ENCODE measurements around the gene NUMB. TPM values are rescaled to one million over a fixed set of nuclear protein-coding genes. Genes with fewer than 3 reads are reported as not detected.

NUMB gene
- total RNA-seq, 4 donors from 2014 or later: 42.4 to 63.5 (median 51.0) TPM

- ATAC-seq: no peak
- peaks cover 0 to 17% of the 10 kb centered on the region in 2 donors for H3K36me3 ChIP-seq
- 90 to 96% methylated on average over 3 to 4 of the region's 4 CpGs for WGBS, 2 donors (ENCODE audit: low coverage in 1 of 2)
- TF ChIP-seq, protein P1, sequence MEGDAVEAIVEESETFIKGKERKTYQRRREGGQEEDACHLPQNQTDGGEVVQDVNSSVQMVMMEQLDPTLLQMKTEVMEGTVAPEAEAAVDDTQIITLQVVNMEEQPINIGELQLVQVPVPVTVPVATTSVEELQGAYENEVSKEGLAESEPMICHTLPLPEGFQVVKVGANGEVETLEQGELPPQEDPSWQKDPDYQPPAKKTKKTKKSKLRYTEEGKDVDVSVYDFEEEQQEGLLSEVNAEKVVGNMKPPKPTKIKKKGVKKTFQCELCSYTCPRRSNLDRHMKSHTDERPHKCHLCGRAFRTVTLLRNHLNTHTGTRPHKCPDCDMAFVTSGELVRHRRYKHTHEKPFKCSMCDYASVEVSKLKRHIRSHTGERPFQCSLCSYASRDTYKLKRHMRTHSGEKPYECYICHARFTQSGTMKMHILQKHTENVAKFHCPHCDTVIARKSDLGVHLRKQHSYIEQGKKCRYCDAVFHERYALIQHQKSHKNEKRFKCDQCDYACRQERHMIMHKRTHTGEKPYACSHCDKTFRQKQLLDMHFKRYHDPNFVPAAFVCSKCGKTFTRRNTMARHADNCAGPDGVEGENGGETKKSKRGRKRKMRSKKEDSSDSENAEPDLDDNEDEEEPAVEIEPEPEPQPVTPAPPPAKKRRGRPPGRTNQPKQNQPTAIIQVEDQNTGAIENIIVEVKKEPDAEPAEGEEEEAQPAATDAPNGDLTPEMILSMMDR (IDR thresholded peaks at IDR 0.05): no peak
- TF ChIP-seq EP300 (IDR thresholded peaks at IDR 0.05) (no peak), POLR2A (IDR thresholded peaks at IDR 0.05) (no peak), POLR2AphosphoS5 (IDR thresholded peaks at IDR 0.05) (no peak)
- H3K9me3 ChIP-seq: no peaks in the 10 kb centered on the region
- no peak overlapping the region for H3K27ac ChIP-seq
- H3K27me3 ChIP-seq: no peaks in the 10 kb centered on the region
- H3K4me3 ChIP-seq: no peak overlapping the region
- peaks cover 0 to 12% (median 4%) of the 10 kb centered on the region in 3 donors for H3K4me1 ChIP-seq
These were observed 55.1 kb downstream of the NUMB start for GRCh38 chr14:73403181-73403752.

- WGBS, 2 donors (ENCODE audit: low coverage in 1 of 2): 46 to 56% methylated on average over 2 of the region's 2 CpGs
- Histone ChIP-seq H3K27me3 (no peaks in the 10 kb centered on the region), H3K27ac (no peak overlapping the region), H3K9me3 (no peaks in the 10 kb centered on the region), H3K36me3 (peaks cover 0 to 11% of the 10 kb centered on the region in 2 donors), H3K4me1 (peaks cover 0 to 16% (median 7%) of the 10 kb centered on the region in 3 donors), H3K4me3 (no peak overlapping the region)
- no peak for TF ChIP-seq POLR2AphosphoS5 (IDR thresholded peaks at IDR 0.05)
- no peak for TF ChIP-seq EP300 (IDR thresholded peaks at IDR 0.05)
- no peak for TF ChIP-seq POLR2A (IDR thresholded peaks at IDR 0.05)
- TF ChIP-seq, protein P1 (IDR thresholded peaks at IDR 0.05): no peak
- ATAC-seq: no peak
These were observed 55.8 kb downstream of the NUMB start for GRCh38 chr14:73402579-73402978.

GRCh38 chr14:73397810-73398209, 60.5 kb downstream of the NUMB start:
- H3K9me3 ChIP-seq: no peaks in the 10 kb centered on the region
- H3K4me3 ChIP-seq: no peak overlapping the region
- peaks cover 0 to 4% of the 10 kb centered on the region in 2 donors for H3K36me3 ChIP-seq
- no peaks in the 10 kb centered on the region for H3K27me3 ChIP-seq
- WGBS, 2 donors (ENCODE audit: low coverage in 1 of 2): 34 to 44% methylated on average over 3 of the region's 3 CpGs
- H3K27ac ChIP-seq: no peak overlapping the region
- H3K4me1 ChIP-seq: peaks cover 0 to 17% (median 8%) of the 10 kb centered on the region in 3 donors
- TF ChIP-seq POLR2A (IDR thresholded peaks at IDR 0.05) (no peak), EP300 (IDR thresholded peaks at IDR 0.05) (no peak), POLR2AphosphoS5 (IDR thresholded peaks at IDR 0.05) (no peak)
- TF ChIP-seq, protein P1 (IDR thresholded peaks at IDR 0.05): no peak
- no peak for ATAC-seq

DNA sequence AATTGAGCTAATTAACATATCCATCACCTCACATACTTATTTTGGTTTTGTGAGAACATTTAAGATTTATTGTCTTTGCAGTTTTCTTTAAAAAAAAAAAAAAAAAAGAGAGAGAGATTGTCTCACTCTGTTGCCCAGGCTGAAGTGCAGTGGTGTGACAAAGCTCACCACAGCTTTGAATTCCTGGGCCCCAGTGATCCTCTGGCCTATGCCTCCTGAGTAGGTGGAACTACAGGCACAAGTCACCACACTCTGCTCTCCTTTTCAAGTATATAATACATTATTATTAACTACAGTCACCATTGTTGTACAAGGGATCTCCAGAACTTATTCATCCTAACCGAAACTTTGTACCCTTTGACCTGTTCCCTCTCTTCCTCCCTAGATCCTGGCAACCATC, 64.0 kb downstream of the NUMB start:
- H3K9me3 ChIP-seq: no peaks in the 10 kb centered on the region
- H3K27me3 ChIP-seq: no peaks in the 10 kb centered on the region
- H3K36me3 ChIP-seq: no peaks in the 10 kb centered on the region
- H3K4me1 ChIP-seq: peaks cover 0 to 19% (median 5%) of the 10 kb centered on the region in 3 donors
- no peak overlapping the region for H3K27ac ChIP-seq
- TF ChIP-seq, protein P1 (IDR thresholded peaks at IDR 0.05): no peak
- TF ChIP-seq EP300 (IDR thresholded peaks at IDR 0.05): no peak
- no peak for TF ChIP-seq POLR2A (IDR thresholded peaks at IDR 0.05)
- no peak for TF ChIP-seq POLR2AphosphoS5 (IDR thresholded peaks at IDR 0.05)
- no peak overlapping the region for H3K4me3 ChIP-seq
- 77 to 83% methylated on average over 1 of the region's 1 CpG for WGBS, 2 donors (ENCODE audit: low coverage in 1 of 2)
- no peak for ATAC-seq

GRCh38 chr14:73393375-73393774, 65.0 kb downstream of the NUMB start:
- Histone ChIP-seq H3K4me3 (no peak overlapping the region), H3K9me3 (no peaks in the 10 kb centered on the region), H3K27me3 (no peaks in the 10 kb centered on the region), H3K4me1 (peaks cover 0 to 19% (median 5%) of the 10 kb centered on the region in 3 donors), H3K36me3 (no peaks in the 10 kb centered on the region), H3K27ac (no peak overlapping the region)
- ATAC-seq: no peak
- TF ChIP-seq POLR2A (IDR thresholded peaks at IDR 0.05) (no peak), EP300 (IDR thresholded peaks at IDR 0.05) (no peak), POLR2AphosphoS5 (IDR thresholded peaks at IDR 0.05) (no peak)
- TF ChIP-seq, protein P1 (IDR thresholded peaks at IDR 0.05): no peak
